Astrocyte of the spinal cord (primary cell): ENCODE measurements around the gene YOD1.

ENCODE experiments used
- DNase-seq: peaks from one replicate; pipeline ENCODE4 v3.0.0; 2011; ENCODE audit warnings: low read depth, low spot score
- H3K4me3 ChIP-seq: 2 replicates; pipeline ENCODE4 v1.5.1; 2011; ENCODE audit warnings: low read depth, mild to moderate bottlenecking, low read length, moderate library complexity
- CTCF ChIP-seq: IDR thresholded peaks from 2 replicates; pipeline ENCODE4 v1.5.1; 2012; ENCODE audit warnings: low read depth, mild to moderate bottlenecking, low read length, inconsistent platforms
- in situ Hi-C: cut with HindIII; loops from 2 replicates; pipeline ENCODE4 v1.10.0; 2017; ENCODE audit warnings: low sequenced_read_pairs

Gene YOD1

DNA sequence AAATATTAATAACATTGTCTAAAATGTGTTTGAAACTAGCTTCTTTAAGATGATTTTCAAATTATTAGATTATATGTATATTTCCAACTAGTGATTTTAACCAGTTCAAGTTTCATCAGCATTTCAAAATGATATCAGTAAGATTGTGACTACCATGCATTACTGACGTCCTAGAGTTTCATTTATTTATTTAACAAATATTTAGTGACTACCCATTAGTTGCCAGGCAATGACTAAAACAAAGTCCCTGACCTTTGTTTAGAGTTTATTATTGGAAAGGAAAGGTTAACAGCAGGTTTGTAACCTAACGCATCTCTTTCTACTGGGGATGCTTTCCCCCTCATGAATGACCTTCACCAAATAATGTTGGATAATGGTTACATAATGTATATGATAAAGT, 30.1 kb upstream of the YOD1 start:
- no peak for TF ChIP-seq CTCF
- no peak for DNase-seq
- in situ Hi-C loops, result no loop called here
- H3K4me3 ChIP-seq, result no peak overlapping the region

GRCh38 chr1:207079706-207080241, 28.8 kb upstream of the YOD1 start:
- no peak for DNase-seq
- H3K4me3 ChIP-seq, result no peak overlapping the region
- in situ Hi-C loops, result no loop called here
- no peak for TF ChIP-seq CTCF

DNA sequence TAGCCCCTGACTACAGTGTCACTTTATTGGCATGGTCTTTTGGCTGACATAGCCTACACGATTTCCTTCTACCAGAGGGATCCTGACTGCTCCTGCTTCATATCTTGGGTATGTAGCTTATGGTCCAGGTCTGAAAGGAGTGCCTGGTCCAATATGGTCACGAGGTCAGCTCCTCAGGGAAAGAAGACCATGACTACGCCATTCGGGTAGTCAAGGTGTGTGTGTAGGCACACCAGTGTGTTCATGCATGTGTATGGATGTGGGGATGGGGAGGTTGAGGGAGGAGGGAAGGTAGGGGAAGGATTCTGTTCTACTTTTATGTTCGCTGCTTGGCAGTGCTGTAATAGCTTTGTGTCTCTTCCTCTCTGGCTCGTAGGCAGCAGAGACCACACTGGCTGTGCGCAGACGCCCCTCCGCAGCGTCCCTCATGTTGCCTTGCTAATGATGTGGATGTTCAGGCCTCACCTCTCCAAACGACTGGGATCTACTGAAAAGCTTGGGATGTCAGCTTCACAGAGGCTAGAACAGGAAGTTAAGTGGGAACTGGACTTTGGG, 27.6 kb upstream of the YOD1 start:
- no peak for DNase-seq
- no peak overlapping the region for H3K4me3 ChIP-seq
- no peak for TF ChIP-seq CTCF
- in situ Hi-C loops, result no loop called here

- no peak overlapping the region for H3K4me3 ChIP-seq
- peak; percentile 89 for TF ChIP-seq CTCF
- in situ Hi-C loops, result no loop called here
- DNase-seq, result peak; percentile 78
Observed at GRCh38 chr1:207077470-207078377, 26.7 kb upstream of the YOD1 start.

DNA sequence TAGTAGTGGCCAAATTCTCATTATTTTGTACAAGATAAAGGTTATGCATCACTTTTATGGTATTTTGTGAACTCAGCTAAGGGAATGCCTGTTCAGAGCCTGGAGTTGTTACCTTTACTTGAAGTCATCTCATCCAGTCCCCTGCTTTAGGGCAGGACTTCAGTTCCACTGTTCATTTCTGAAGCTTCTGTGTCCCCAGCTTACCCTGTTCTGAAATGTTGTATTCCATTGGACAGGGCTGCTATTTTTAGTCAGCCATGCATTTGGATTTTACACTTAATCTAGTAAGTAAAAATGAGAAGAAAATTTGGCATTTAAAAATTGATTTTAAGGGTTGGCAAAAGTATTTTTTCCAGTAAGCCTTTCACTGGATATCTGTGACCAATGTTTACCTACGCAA, 26.0 kb upstream of the YOD1 start:
- in situ Hi-C loops, result no loop called here
- H3K4me3 ChIP-seq, result no peak overlapping the region
- DNase-seq, result no peak
- TF ChIP-seq CTCF, result no peak

DNA sequence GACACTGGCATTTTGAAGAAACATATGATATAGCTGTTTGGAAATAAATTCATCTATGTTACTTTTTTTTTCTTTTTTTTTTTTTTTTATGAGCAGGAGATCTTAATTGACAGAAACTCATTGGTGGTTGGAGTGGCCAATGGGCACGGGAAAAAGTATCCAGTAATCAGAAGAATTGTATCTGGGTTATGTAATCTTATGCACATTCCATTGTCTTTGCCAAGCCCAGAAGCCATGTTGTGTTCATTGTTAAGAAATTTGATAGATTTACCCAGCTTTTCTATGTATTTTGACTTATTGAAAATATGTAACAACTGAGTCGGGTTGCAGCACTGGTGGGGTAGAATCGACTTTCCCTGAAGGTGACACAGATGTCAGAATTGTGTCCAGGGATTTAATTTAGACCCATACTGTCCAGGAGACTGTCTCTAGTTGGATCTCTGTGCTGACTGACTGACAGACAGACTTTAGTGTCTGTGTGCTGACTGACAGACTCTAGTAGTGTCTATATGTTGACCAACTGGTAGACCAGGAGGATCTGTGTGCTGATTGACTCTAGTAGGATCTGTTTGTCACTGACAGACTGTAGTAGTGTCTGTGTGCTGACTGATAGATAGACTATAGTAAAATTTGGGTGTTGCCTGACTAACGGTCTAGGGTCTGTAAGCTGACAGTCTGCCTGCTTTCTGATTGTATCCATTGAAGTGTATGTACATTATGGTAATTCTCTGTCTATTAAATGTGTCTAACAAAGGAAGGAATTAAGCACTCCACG, 25.4 kb upstream of the YOD1 start:
- H3K4me3 ChIP-seq, result no peak overlapping the region
- in situ Hi-C loops, result no loop called here
- no peak for DNase-seq
- no peak for TF ChIP-seq CTCF
